Measurements from ENCODE around the gene TRIM37.
"Not testable (repeated sequence)": the region's sequence is repeated elsewhere in the genome, so short reads cannot be mapped to it uniquely, and the experiment has no call there.

TRIM37 gene

GRCh38 chr17:58969156-58969555, 137.5 kb downstream of the TRIM37 start:
- POLR2A ChIA-PET (ENCODE audit: low non-redundant PET): no interaction called here
- DNase-seq (ENCODE audit: low spot score): no peak
- no peak for TF ChIP-seq CTCF (conservative IDR thresholded peaks at IDR 0.05; ENCODE audit: low read depth)

DNA sequence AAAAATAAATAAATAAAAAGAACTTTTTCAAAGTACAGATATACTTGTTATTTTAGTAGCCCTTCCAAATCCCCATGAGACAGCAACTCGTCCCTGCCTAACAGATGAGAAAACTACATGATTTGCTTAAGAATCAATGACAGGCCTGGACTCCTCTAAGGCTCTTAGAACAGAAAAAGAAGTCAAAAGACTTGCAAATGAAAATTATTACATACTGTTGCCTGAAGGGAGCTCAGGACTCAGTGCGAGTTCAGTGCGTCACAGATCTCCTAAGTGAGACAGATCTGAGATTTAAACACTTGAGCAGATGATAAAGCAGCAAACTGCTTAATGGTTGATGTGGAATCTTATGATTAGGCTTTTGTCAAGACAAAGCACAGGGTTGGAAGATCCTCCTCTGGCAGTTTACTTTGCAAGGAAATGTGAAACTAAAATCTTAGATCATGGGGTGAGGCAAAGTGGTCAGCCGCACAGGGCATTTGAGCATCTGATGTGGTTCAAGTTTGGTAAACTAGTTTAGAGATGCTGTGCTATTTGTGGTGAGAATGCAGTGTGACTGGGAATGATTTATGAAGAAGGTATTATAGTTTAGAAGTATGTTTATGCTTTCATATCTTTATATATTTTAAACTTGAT, 138.1 kb downstream of the TRIM37 start:
- TF ChIP-seq CTCF (conservative IDR thresholded peaks at IDR 0.05; ENCODE audit: low read depth): no peak
- no peak for DNase-seq (ENCODE audit: low spot score)
- no peak overlapping the region for H3K27ac ChIP-seq
- ChIA-PET CTCF (interaction anchor here (0.6 kb wide), 1 partner anchor 8 kb away, joined by 5 read pairs; no protein-coding TSS in a partner anchor), POLR2A (ENCODE audit: low non-redundant PET) (no interaction called here)

More at GRCh38 chr17:58969156-58969555, 137.5 kb downstream of the TRIM37 start:
- no peak overlapping the region for H3K27ac ChIP-seq
- CTCF ChIA-PET: interaction anchor here (0.6 kb wide), 1 partner anchor 8 kb away, joined by 5 read pairs; no protein-coding TSS in a partner anchor

DNA sequence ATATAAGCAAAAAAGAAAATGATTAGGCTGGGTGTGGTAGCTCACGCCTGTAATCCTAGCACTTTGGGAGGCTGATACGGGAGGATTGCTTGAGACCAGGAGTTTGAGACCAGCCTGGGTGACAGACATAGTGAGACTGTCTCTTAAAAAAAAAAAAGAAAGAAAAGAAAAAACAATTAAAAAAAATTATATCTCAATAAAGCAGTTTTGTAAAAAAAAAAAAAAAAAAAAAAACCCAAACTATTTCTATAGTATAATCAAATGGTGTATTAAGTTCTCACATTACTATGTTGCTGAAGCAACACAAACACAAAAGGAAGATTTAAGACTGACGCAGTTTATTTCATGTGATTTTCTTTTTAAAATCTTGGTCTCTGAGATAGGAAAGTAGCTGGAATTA, 140.5 kb downstream of the TRIM37 start:
- ChIA-PET CTCF (interaction anchor here (0.6 kb wide), 1 partner anchor 25 kb away, joined by 6 read pairs; no protein-coding TSS in a partner anchor), POLR2A (ENCODE audit: low non-redundant PET) (no interaction called here)
- TF ChIP-seq CTCF (conservative IDR thresholded peaks at IDR 0.05; ENCODE audit: low read depth): no peak
- DNase-seq (ENCODE audit: low spot score): no peak
- H3K27ac ChIP-seq: no peak overlapping the region

- ChIA-PET CTCF (no interaction called here), POLR2A (ENCODE audit: low non-redundant PET) (no interaction called here)
- no peak for DNase-seq (ENCODE audit: low spot score)
- H3K27ac ChIP-seq: no peak overlapping the region
- TF ChIP-seq CTCF (conservative IDR thresholded peaks at IDR 0.05; ENCODE audit: low read depth): no peak
Observed at GRCh38 chr17:58965221-58965620, 141.5 kb downstream of the TRIM37 start.

DNA sequence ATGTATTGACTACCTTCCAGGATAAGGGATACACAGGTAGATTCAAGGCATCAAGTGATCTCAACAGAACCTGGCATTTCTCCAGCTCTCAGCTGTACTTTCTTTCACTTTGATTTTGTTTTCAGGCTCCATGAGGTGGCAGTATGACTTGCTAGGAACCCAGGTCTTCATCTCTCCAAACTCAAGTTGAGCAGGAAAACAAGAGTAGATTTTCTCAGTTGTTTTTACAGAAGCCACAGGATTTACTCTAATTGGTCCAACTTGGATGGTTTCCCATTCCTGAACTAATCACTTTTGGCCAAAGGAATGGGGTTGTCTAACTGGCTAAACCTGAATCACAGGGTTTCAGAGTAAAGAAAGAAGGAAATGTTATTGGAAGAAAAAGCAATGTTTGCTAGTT, 146.6 kb downstream of the TRIM37 start:
- no peak overlapping the region for H3K27ac ChIP-seq
- ChIA-PET CTCF (interaction anchor here (0.6 to 0.7 kb wide), 2 partner anchors 19 to 31 kb away, joined by 3 read pairs; no protein-coding TSS in a partner anchor), POLR2A (ENCODE audit: low non-redundant PET) (no interaction called here)
- DNase-seq (ENCODE audit: low spot score): peak; percentile 53
- TF ChIP-seq CTCF (conservative IDR thresholded peaks at IDR 0.05; ENCODE audit: low read depth): no peak

- CTCF ChIA-PET; POLR2A ChIA-PET (ENCODE audit: low non-redundant PET); H3K27ac ChIP-seq; DNase-seq (ENCODE audit: low spot score): not testable (repeated sequence)
Observed at GRCh38 chr17:58957725-58958073, 149.0 kb downstream of the TRIM37 start.

DNA sequence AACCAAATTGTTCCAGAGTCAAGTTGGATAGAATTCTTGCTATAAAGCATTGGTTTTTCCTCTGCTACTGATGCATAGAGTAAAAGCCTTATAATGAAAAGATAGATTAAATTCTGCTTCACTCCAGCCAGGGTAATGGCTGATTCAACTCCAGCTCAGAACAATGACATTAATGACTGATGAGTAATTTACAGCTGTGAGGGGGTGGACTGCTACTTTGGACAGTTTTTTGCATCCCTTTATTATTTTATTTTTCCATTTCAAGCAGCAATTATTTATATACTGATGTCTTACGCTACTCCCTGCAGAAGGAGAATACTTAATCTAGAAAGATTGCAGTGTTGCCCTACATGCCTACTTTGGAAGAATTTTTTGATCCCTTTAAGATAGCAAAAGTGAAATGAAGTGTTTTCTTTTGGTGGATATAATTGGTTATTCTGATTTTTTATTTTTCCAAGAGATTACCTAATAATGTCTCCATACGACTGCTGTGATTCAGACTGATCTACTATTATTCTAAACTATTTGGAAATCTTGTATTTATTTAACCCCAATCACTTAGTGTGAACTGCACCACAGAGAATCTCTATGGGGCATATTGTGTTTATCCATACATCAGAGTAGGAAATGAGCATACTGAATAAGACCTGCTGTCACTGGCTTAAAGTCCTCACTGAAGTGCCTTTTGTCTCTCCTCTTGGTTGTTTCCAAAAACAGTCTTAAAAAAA, 149.5 kb downstream of the TRIM37 start:
- POLR2A ChIA-PET (ENCODE audit: low non-redundant PET): interaction anchor here (0.7 kb wide), 1 partner anchor 107 kb away, joined by 4 read pairs; no protein-coding TSS in a partner anchor
- no peak overlapping the region for H3K27ac ChIP-seq
- peak; percentile 63 for DNase-seq (ENCODE audit: low spot score)
- CTCF ChIA-PET: interaction anchor here (0.7 kb wide), 1 partner anchor 19 kb away, joined by 4 read pairs; no protein-coding TSS in a partner anchor
- no peak for TF ChIP-seq CTCF (conservative IDR thresholded peaks at IDR 0.05; ENCODE audit: low read depth)

- CTCF ChIA-PET; POLR2A ChIA-PET (ENCODE audit: low non-redundant PET); H3K27ac ChIP-seq; DNase-seq (ENCODE audit: low spot score): not testable (repeated sequence)
Observed at GRCh38 chr17:58954358-58954757, 152.3 kb downstream of the TRIM37 start.
